K562 (cell line): ENCODE measurements around the gene MITF. TPM values are rescaled to one million over a fixed set of nuclear protein-coding genes. Genes with fewer than 3 reads are reported as not detected.
A peak's percentile ranks its signal among the peaks of the same experiment; 100 is the strongest.

Experiments
- CAMTA2 ChIP-seq: fragments of 250-450 bp; sonication (Bioruptor Pico); conservative IDR thresholded peaks from 2 replicates; pipeline ENCODE4 v1.5.1; 2022
- CEBPB ChIP-seq: fragments of 450-650 bp; IDR thresholded peaks from 2 replicates; pipeline ENCODE4 v1.6.1; 2016; ENCODE audit warnings: missing genetic modification characterization, missing compliant biosample characterization
- ELF1 ChIP-seq: fragments of 200-800 bp; sonication (Bioruptor generic); IDR thresholded peaks from 2 replicates; pipeline ENCODE4 v1.6.1; 2016; ENCODE audit warnings: missing genetic modification characterization, missing compliant biosample characterization
- FOXM1 ChIP-seq, 2 experiments: fragments of 450-650 bp in 1 of 2; sonication (generic) in 1 of 2; formaldehyde crosslinking in 1 of 2; IDR thresholded peaks; 2 replicates each; pipeline versions ENCODE4 v1.6.1 to v1.9.0; 2017 to 2022; ENCODE audit warnings: low read depth in 2 of 2, mild to moderate bottlenecking in 2 of 2, missing genetic modification reagents in 1 of 2, moderate library complexity in 1 of 2
- HSF4 ChIP-seq: fragments of 250-450 bp; sonication (Bioruptor Pico); IDR thresholded peaks from 2 replicates; pipeline ENCODE4 v2.1.2; 2022; ENCODE audit warnings: mild to moderate bottlenecking, moderate library complexity, borderline replicate concordance
- KDM1A ChIP-seq, 2 experiments: fragments of 450-650 bp; IDR thresholded peaks; 2 replicates each; pipeline ENCODE4 v1.6.1; 2016; ENCODE audit warnings: mild to moderate bottlenecking in 2 of 2
- MBD2 ChIP-seq: sonication (generic); IDR thresholded peaks from 2 replicates; pipeline ENCODE4 v1.6.1; 2016; ENCODE audit warnings: low read depth, borderline replicate concordance
- MYNN ChIP-seq, 2 experiments: sonication (generic); formaldehyde crosslinking in 1 of 2; IDR thresholded peaks; 2 replicates each; pipeline versions ENCODE4 v1.5.0 to v1.6.1; 2016 to 2020; ENCODE audit warnings: antibody characterized with exemption in 1 of 2, missing genetic modification reagents in 1 of 2
- NR2C1 ChIP-seq, 2 experiments: fragments of 450-650 bp; IDR thresholded peaks; 2 replicates each; pipeline ENCODE4 v1.6.1; 2017; ENCODE audit warnings: mild to moderate bottlenecking in 2 of 2, antibody characterized with exemption in 1 of 2, inconsistent platforms in 1 of 2, missing compliant biosample characterization in 1 of 2, missing genetic modification characterization in 1 of 2
- POLR2B ChIP-seq: fragments of 450-650 bp; IDR thresholded peaks from 2 replicates; pipeline ENCODE4 v1.6.1; 2018; ENCODE audit warnings: low read depth; ENCODE audit not compliant: partially characterized antibody
- PTBP1 ChIP-seq: fragments of 200-400 bp; formaldehyde crosslinking; IDR thresholded peaks from 2 replicates; pipeline ENCODE4 v1.6.1; 2017; ENCODE audit warnings: low read depth, low read length
- SAFB2 ChIP-seq: fragments of 200-400 bp; formaldehyde crosslinking; IDR thresholded peaks from 2 replicates; pipeline ENCODE4 v1.6.1; 2018; ENCODE audit warnings: borderline replicate concordance, low read length, low read depth, moderate library complexity; ENCODE audit not compliant: severe bottlenecking
- SREBF1 ChIP-seq: fragments of 150-350 bp; IDR thresholded peaks from 2 replicates; pipeline ENCODE4 v1.6.1; 2014; ENCODE audit warnings: antibody characterized with exemption, low read depth, low read length, borderline replicate concordance
- ZNF12 ChIP-seq: sonication (generic); formaldehyde crosslinking; IDR thresholded peaks from 2 replicates; pipeline ENCODE4 v1.4.0; 2020; ENCODE audit warnings: mild to moderate bottlenecking, missing genetic modification reagents
- ZNF121 ChIP-seq: sonication (generic); formaldehyde crosslinking; conservative IDR thresholded peaks from 2 replicates; pipeline ENCODE4 v1.8.0; 2022; ENCODE audit warnings: missing genetic modification reagents
- ZNF280A ChIP-seq: fragments of 450-650 bp; IDR thresholded peaks from 2 replicates; pipeline ENCODE4 v1.6.1; 2018; ENCODE audit warnings: mild to moderate bottlenecking, low read depth; ENCODE audit not compliant: partially characterized antibody
- ZNF354B ChIP-seq: fragments of 250-450 bp; sonication (Bioruptor Pico); IDR thresholded peaks from 2 replicates; pipeline ENCODE4 v1.4.0; 2020
- ZNF551 ChIP-seq: fragments of 250-450 bp; sonication (Bioruptor Pico); IDR thresholded peaks from 2 replicates; pipeline ENCODE4 v1.5.0; 2021; ENCODE audit warnings: mild to moderate bottlenecking, moderate library complexity
- polyA plus RNA-seq, 8 experiments: library from polyadenylated mRNA; depleted of rRNA in 4 of 8; stranded (reverse) in 5 of 8; unstranded in 3 of 8; fragments of >200 nt; fragmentation: Nextera tagmentation in 2 of 8; fragmentation: Illumina TruSeq in 1 of 8; extraction: Ambion mirVana in 2 of 8; extraction: Trizol in 1 of 8; gene quantifications; 2 replicates each; pipeline versions ENCODE4 v1.2.1 to v1.2.3, GENCODE V29; 2011 to 2014; ENCODE audit warnings: inconsistent platforms in 1 of 8, missing spikeins in 1 of 8
- total RNA-seq, 7 experiments: library from RNA; depleted of rRNA in 6 of 7; stranded (reverse); fragments of >200 nt in 6 of 7; fragmentation: Illumina TruSeq in 2 of 7; extraction: Trizol in 2 of 7; gene quantifications; 2 replicates each; pipeline versions ENCODE4 v1.2.1 to v1.2.3, GENCODE V29; 2011 to 2021; ENCODE audit warnings: low replicate concordance in 1 of 7
- TF ChIP-seq, protein P1 (sequence below): fragments of 450-650 bp; IDR thresholded peaks from 2 replicates; pipeline ENCODE4 v1.6.1; 2016
- TF ChIP-seq, protein P2 (sequence below): sonication (generic); formaldehyde crosslinking; IDR thresholded peaks from 2 replicates; pipeline ENCODE4 v1.8.0; 2022; ENCODE audit warnings: mild to moderate bottlenecking, missing genetic modification reagents, borderline replicate concordance
- TF ChIP-seq, protein P3 (sequence below): fragments of 250-450 bp; sonication (Bioruptor Pico); IDR thresholded peaks from 2 replicates; pipeline ENCODE4 v1.4.0; 2020; ENCODE audit warnings: borderline replicate concordance

Gene MITF
- total and polyA plus RNA-seq, 9 of the 15 experiments (the other 6 are each of a cell fraction or from before 2014, with no cell fraction given): 5.6 to 14.9 (median 11.1) TPM

- no peak for TF ChIP-seq ZNF354B
- no peak for TF ChIP-seq SREBF1
- TF ChIP-seq FOXM1 (IDR thresholded peaks at IDR 0.05; ENCODE audit: low read depth): 0 out of 2 replicates have a peak, but pooled peaks have one; percentile 48
- TF ChIP-seq FOXM1 (CRISPR knock-in tag; IDR thresholded peaks at IDR 0.05; ENCODE audit: low read depth): no peak
- no peak for TF ChIP-seq CAMTA2
- TF ChIP-seq SAFB2: no peak
- TF ChIP-seq KDM1A (IDR thresholded peaks at IDR 0.05): no peak
- no peak for TF ChIP-seq CEBPB (tag)
- TF ChIP-seq PTBP1: no peak
- no peak for TF ChIP-seq HSF4 (CRISPR knock-in tag)
- TF ChIP-seq, protein P1, sequence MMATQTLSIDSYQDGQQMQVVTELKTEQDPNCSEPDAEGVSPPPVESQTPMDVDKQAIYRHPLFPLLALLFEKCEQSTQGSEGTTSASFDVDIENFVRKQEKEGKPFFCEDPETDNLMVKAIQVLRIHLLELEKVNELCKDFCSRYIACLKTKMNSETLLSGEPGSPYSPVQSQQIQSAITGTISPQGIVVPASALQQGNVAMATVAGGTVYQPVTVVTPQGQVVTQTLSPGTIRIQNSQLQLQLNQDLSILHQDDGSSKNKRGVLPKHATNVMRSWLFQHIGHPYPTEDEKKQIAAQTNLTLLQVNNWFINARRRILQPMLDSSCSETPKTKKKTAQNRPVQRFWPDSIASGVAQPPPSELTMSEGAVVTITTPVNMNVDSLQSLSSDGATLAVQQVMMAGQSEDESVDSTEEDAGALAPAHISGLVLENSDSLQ: no peak
- TF ChIP-seq MBD2: peak; percentile 69; the same call in 1 of the 2 replicates
- peak; percentile 85 for TF ChIP-seq ELF1 (tag)
- no peak for TF ChIP-seq ZNF121 (CRISPR knock-in tag)
- TF ChIP-seq, protein P2, sequence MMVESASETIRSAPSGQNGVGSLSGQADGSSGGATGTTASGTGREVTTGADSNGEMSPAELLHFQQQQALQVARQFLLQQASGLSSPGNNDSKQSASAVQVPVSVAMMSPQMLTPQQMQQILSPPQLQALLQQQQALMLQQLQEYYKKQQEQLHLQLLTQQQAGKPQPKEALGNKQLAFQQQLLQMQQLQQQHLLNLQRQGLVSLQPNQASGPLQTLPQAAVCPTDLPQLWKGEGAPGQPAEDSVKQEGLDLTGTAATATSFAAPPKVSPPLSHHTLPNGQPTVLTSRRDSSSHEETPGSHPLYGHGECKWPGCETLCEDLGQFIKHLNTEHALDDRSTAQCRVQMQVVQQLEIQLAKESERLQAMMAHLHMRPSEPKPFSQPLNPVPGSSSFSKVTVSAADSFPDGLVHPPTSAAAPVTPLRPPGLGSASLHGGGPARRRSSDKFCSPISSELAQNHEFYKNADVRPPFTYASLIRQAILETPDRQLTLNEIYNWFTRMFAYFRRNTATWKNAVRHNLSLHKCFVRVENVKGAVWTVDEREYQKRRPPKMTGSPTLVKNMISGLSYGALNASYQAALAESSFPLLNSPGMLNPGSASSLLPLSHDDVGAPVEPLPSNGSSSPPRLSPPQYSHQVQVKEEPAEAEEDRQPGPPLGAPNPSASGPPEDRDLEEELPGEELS: no peak
- TF ChIP-seq, protein P3, sequence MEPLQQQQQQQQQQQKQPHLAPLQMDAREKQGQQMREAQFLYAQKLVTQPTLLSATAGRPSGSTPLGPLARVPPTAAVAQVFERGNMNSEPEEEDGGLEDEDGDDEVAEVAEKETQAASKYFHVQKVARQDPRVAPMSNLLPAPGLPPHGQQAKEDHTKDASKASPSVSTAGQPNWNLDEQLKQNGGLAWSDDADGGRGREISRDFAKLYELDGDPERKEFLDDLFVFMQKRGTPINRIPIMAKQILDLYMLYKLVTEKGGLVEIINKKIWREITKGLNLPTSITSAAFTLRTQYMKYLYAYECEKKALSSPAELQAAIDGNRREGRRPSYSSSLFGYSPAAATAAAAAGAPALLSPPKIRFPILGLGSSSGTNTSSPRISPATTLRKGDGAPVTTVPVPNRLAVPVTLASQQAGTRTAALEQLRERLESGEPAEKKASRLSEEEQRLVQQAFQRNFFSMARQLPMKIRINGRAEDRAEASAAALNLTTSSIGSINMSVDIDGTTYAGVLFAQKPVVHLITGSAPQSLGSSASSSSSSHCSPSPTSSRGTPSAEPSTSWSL (CRISPR knock-in tag): no peak
- TF ChIP-seq ZNF280A: no peak
- no peak for TF ChIP-seq ZNF551 (CRISPR knock-in tag)
- 0 out of 2 replicates have a peak, but pooled peaks have one; percentile 24 for TF ChIP-seq MYNN (IDR thresholded peaks at IDR 0.05)
- no peak for TF ChIP-seq MYNN (CRISPR knock-in tag; IDR thresholded peaks at IDR 0.05)
- peak; percentile 91 for TF ChIP-seq POLR2B
- no peak for TF ChIP-seq NR2C1 (IDR thresholded peaks at IDR 0.05)
- TF ChIP-seq NR2C1 (tag; IDR thresholded peaks at IDR 0.05): no peak
- no peak for TF ChIP-seq ZNF12 (CRISPR knock-in tag)
These were observed 260.1 kb downstream of the MITF start, which contains the start of gene SAMMSON (continued) for GRCh38 chr3:69999140-70000027.
